ENCODE results near the gene HSD17B8. TPM values are rescaled to one million over a fixed set of nuclear protein-coding genes. Genes with fewer than 3 reads are reported as not detected.

The HSD17B8 gene
- total RNA-seq, 6 donors from 2014 or later, result 8.2 to 39.3 (median 28.7) TPM

- ATAC-seq (ENCODE audit: low FRiP score in 2 of 2), result no peak
- H3K36me3 ChIP-seq, result peaks cover 25 to 60% (median 50%) of the 10 kb centered on the region in 4 donors
- H3K4me1 ChIP-seq, result peaks cover 36 to 52% (median 41%) of the 10 kb centered on the region in 4 donors
- peak overlapping the region; percentile 15 to 99 (median 97) for H3K27ac ChIP-seq
- no peaks in the 10 kb centered on the region for H3K9me3 ChIP-seq
- DNase-seq, result no peak
- TF ChIP-seq POLR2AphosphoS5 (IDR thresholded peaks at IDR 0.05) (no peak), EP300 (IDR thresholded peaks at IDR 0.05) (no peak), CTCF (IDR thresholded peaks at IDR 0.05) (no peak), POLR2A (IDR thresholded peaks at IDR 0.05) (no peak)
- peak overlapping the region in 3 of 4 donors; percentile 69 to 93 (median 85) for H3K4me3 ChIP-seq
- H3K27me3 ChIP-seq, result no peaks in the 10 kb centered on the region
- 34 to 55% methylated on average over 2 to 3 of the region's 3 CpGs for WGBS, 2 donors
Observed at GRCh38 chr6:33198853-33199436, 5.5 kb upstream of the HSD17B8 start.

GRCh38 chr6:33199687-33200218, 4.7 kb upstream of the HSD17B8 start:
- 4% methylated on average over 13 to 26 of the region's 26 CpGs for WGBS, 2 donors
- DNase-seq, result peak; percentile 81 to 93
- no peaks in the 10 kb centered on the region for H3K27me3 ChIP-seq
- TF ChIP-seq POLR2AphosphoS5 (IDR thresholded peaks at IDR 0.05), result no peak
- no peak for TF ChIP-seq CTCF (IDR thresholded peaks at IDR 0.05)
- no peaks in the 10 kb centered on the region for H3K9me3 ChIP-seq
- peak; percentile 8 to 65 for ATAC-seq (ENCODE audit: low FRiP score in 2 of 2)
- peak overlapping the region; percentile 97 to 99 (median 98) for H3K27ac ChIP-seq
- peaks cover 25 to 52% (median 42%) of the 10 kb centered on the region in 4 donors for H3K36me3 ChIP-seq
- H3K4me1 ChIP-seq, result peaks cover 42 to 60% (median 46%) of the 10 kb centered on the region in 4 donors
- peak overlapping the region; percentile 69 to 93 (median 84) for H3K4me3 ChIP-seq

- peak; percentile 93 for ATAC-seq (ENCODE audit: low FRiP score in 2 of 2)
- TF ChIP-seq POLR2A (IDR thresholded peaks at IDR 0.05), result peak in 2 of 4 donors; percentile 79 to 88
- TF ChIP-seq EP300 (IDR thresholded peaks at IDR 0.05), result no peak
- TF ChIP-seq POLR2AphosphoS5 (IDR thresholded peaks at IDR 0.05), result peak; percentile 76 to 84
- peak in 2 of 6 experiments; percentile 10 to 21 for TF ChIP-seq CTCF (IDR thresholded peaks at IDR 0.05)
- peak; percentile 95 to 99 for DNase-seq
- Histone ChIP-seq H3K27ac (peak within 1 kb of the TSS; percentile 97 to 99 (median 98)), H3K4me3 (peak within 1 kb of the TSS; percentile 69 to 93 (median 84)), H3K27me3 (no peaks in the 10 kb centered on the region), H3K4me1 (peaks cover 49 to 68% (median 53%) of the 10 kb centered on the region in 4 donors), H3K36me3 (peaks cover 23 to 45% (median 35%) of the 10 kb centered on the region in 4 donors), H3K9me3 (no peaks in the 10 kb centered on the region)
- 1% methylated on average over 34 to 55 of the region's 68 CpGs for WGBS, 2 donors
Observed at GRCh38 chr6:33200219-33201146, 4.0 kb upstream of the HSD17B8 start, which contains the start of the genes RXRB and SLC39A7. TSS of gene RXRB (minus strand) at chr6:33200665. CDS start at chr6:33200476, 189 bp downstream. TSS of gene SLC39A7 (plus strand) at chr6:33200867. CDS start at chr6:33201246, 379 bp downstream.

- Histone ChIP-seq H3K27ac (peak overlapping the region; percentile 97 to 99 (median 98)), H3K9me3 (no peaks in the 10 kb centered on the region), H3K27me3 (no peaks in the 10 kb centered on the region), H3K4me1 (peaks cover 49 to 70% (median 54%) of the 10 kb centered on the region in 4 donors), H3K36me3 (peaks cover 18 to 38% (median 29%) of the 10 kb centered on the region in 4 donors), H3K4me3 (peak overlapping the region; percentile 69 to 93 (median 84))
- 0 to 7% methylated on average over 7 to 14 of the region's 14 CpGs for WGBS, 2 donors
- DNase-seq, result peak in 1 of 2 donors; percentile 84
- peak in 1 of 2 donors; percentile 1 for ATAC-seq (ENCODE audit: low FRiP score in 2 of 2)
- TF ChIP-seq CTCF (IDR thresholded peaks at IDR 0.05) (peak in 2 of 6 experiments; percentile 23 to 32), POLR2AphosphoS5 (IDR thresholded peaks at IDR 0.05) (no peak), POLR2A (IDR thresholded peaks at IDR 0.05) (no peak)
Observed at GRCh38 chr6:33201147-33201545, 3.3 kb upstream of the HSD17B8 start.
